Nephron progenitor cell (in vitro differentiated cells): ENCODE results near the gene RAP1GAP2.

ENCODE experiments used
- DNase-seq: peaks from one replicate; pipeline ENCODE4 v3.0.0; 2021
- H3K27ac Mint-ChIP-seq: 2 replicates; pipeline ENCODE4 v1.8.0; 2021; ENCODE audit warnings: mild to moderate bottlenecking, moderate library complexity, mixed read lengths
- H3K27me3 Mint-ChIP-seq: 2 replicates; pipeline ENCODE4 v1.8.0; 2021; ENCODE audit warnings: mild to moderate bottlenecking, low read depth, mixed read lengths; ENCODE audit not compliant: poor library complexity
- H3K36me3 Mint-ChIP-seq: 2 replicates; pipeline ENCODE4 v1.8.0; 2021; ENCODE audit warnings: low read depth, mixed read lengths
- H3K4me1 Mint-ChIP-seq: 2 replicates; pipeline ENCODE4 v1.8.0; 2021; ENCODE audit warnings: mixed read lengths
- H3K4me3 Mint-ChIP-seq: 2 replicates; pipeline ENCODE4 v1.8.0; 2021; ENCODE audit warnings: mild to moderate bottlenecking, moderate library complexity, mixed read lengths
- H3K9me3 Mint-ChIP-seq: 2 replicates; pipeline ENCODE4 v1.8.0; 2021; ENCODE audit warnings: mild to moderate bottlenecking, moderate library complexity, mixed read lengths
- TF ChIP-seq, protein P1 (sequence below): fragments of 200-600 bp; sonication (generic); IDR thresholded peaks from 2 replicates; pipeline ENCODE4 v1.5.0; 2021; ENCODE audit warnings: antibody characterized with exemption

RAP1GAP2 gene

DNA sequence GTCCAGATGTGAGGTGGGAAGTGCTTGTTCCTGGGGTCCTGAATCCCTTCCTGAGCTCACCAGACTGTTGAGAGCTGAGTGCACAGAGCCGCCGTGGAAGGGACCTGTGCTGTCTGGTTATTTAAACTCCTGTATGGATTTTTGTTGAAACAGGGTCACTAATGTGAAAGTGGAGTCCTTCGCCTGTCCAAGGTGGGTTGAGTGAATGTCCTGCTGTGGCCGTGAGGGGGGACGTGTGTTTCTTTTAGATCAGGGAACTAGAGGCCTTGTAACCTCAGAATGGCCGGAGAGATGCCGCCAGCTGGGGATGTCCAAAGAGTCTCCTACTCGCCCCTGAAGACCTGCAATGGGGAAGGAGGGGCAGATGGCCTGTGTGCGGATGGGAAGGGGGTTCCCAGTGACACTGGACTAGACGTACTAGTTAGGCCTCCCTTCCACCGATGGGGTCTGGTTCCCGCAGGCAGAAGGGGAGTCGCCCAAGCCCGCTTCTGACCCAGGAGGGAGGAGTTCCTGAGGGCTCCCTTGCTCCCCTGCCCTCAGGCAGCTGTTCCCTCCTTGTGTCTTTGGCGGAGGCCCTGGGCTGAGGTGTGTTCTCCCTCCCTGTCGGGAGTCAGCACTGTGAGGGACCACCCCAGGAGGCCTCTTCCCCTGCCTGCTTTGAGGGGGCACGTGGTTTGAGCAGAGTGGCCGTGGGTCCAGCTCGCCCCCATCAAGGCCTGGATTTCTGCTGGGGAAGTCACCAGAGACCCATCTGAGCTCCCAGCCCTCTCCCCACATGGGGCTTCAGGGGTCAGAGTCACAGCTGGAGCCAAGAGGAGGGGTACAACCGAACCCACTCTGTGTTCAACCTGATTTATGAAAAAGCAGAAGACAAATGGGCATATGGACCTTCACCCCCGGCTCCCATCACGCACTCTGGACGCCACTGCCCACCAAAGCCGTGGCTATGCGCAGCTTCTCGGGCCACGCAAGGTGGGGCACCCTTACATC lies 236.3 kb downstream of the RAP1GAP2 start:
- no peaks in the 10 kb centered on the region for H3K36me3 Mint-ChIP-seq
- H3K27ac Mint-ChIP-seq, result no peak overlapping the region
- H3K27me3 Mint-ChIP-seq, result peaks cover 9% of the 10 kb centered on the region
- H3K4me1 Mint-ChIP-seq, result peaks cover 26% of the 10 kb centered on the region
- no peak for DNase-seq
- H3K9me3 Mint-ChIP-seq, result no peaks in the 10 kb centered on the region
- TF ChIP-seq, protein P1, sequence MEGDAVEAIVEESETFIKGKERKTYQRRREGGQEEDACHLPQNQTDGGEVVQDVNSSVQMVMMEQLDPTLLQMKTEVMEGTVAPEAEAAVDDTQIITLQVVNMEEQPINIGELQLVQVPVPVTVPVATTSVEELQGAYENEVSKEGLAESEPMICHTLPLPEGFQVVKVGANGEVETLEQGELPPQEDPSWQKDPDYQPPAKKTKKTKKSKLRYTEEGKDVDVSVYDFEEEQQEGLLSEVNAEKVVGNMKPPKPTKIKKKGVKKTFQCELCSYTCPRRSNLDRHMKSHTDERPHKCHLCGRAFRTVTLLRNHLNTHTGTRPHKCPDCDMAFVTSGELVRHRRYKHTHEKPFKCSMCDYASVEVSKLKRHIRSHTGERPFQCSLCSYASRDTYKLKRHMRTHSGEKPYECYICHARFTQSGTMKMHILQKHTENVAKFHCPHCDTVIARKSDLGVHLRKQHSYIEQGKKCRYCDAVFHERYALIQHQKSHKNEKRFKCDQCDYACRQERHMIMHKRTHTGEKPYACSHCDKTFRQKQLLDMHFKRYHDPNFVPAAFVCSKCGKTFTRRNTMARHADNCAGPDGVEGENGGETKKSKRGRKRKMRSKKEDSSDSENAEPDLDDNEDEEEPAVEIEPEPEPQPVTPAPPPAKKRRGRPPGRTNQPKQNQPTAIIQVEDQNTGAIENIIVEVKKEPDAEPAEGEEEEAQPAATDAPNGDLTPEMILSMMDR, result no peak
- no peak overlapping the region for H3K4me3 Mint-ChIP-seq

DNA sequence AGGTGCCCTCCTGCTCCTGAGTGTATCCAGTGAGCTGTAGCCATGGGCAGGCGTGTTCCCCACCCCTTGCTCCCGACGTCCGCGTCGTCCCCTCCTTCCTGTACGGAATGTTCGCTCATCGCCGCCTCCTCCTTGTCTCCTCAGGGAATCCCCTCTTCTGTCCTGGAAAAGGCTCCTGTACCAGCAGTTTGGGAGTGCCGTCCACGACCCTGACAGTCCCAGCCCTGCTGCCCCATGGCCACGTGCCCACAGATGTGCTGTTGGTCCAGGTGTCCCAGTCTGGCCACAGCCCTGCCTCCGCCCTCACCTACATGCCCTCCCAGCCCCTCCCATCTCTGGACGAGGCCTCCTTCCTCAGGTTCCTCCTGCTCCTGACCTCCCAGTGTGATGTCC lies 237.0 kb downstream of the RAP1GAP2 start:
- Mint-ChIP-seq H3K36me3 (no peaks in the 10 kb centered on the region), H3K9me3 (no peaks in the 10 kb centered on the region), H3K27me3 (peaks cover 9% of the 10 kb centered on the region), H3K4me1 (peaks cover 20% of the 10 kb centered on the region), H3K4me3 (no peak overlapping the region), H3K27ac (peak overlapping the region; percentile 59)
- DNase-seq, result no peak
- TF ChIP-seq, protein P1, result no peak

DNA sequence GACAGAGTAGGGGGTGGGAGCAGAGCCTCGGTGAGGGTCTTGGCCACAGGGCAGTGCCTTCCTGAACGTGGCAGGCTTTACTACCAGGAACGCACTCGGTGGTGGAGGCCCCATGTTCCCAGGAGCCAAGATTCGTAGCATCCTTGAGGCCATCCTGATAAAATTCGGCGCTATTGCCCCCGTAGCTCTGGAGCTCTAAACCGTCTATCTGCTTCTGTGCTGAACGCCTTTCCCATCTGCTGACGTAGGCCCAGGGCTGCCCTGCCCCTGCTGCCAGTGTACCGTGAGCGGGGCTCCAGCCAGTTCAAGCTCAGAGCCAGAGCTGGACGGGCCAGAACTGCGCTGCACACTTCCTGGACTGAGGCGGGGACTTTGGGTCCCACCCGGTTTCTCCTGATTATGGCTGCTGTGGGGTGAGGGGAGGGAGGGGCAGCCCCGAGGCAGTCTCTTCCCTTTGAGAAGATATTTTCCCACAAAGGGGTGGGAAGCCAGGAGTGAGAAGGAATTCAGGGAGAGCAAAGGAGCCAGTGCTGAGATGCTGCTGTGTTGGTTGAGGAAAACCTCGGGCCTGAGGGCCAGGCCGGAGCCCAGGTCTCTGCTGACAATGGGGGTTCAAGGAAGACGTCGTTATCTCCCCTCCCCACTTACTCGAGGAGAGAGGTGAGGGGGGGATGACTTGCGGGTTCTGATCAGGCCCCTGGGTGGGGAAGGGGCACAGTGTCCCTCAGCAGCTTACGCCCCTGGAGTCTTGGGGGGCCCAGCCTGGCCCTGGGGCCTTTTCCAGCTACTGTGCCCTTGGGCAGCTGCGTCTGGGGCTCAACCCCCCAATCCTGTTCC lies 237.7 kb downstream of the RAP1GAP2 start:
- DNase-seq, result no peak
- H3K4me3 Mint-ChIP-seq, result no peak overlapping the region
- H3K9me3 Mint-ChIP-seq, result no peaks in the 10 kb centered on the region
- no peaks in the 10 kb centered on the region for H3K36me3 Mint-ChIP-seq
- peaks cover 9% of the 10 kb centered on the region for H3K27me3 Mint-ChIP-seq
- TF ChIP-seq, protein P1, result no peak
- peaks cover 20% of the 10 kb centered on the region for H3K4me1 Mint-ChIP-seq
- peak overlapping the region; percentile 59 for H3K27ac Mint-ChIP-seq

DNA sequence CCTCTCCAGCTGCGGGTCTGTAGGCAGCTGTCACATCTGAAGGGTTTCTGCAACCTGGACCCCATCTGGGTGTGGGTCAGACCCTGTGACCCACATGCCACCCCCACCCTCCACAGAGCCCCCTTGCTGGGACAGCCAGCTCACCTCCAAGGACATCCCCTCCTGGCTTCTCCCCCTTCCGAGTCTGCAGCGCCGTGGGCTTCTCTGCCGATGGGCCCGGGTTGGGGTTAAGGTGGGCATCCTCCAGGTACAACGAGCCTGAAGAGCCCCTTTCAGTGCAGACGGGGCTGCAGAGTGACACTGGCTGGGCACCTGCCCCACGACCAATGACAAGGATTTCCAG lies 238.3 kb downstream of the RAP1GAP2 start:
- no peak for DNase-seq
- Mint-ChIP-seq H3K9me3 (no peaks in the 10 kb centered on the region), H3K4me1 (peaks cover 18% of the 10 kb centered on the region), H3K36me3 (no peaks in the 10 kb centered on the region), H3K27ac (no peak overlapping the region), H3K27me3 (peaks cover 10% of the 10 kb centered on the region), H3K4me3 (no peak overlapping the region)
- TF ChIP-seq, protein P1, result no peak

DNA sequence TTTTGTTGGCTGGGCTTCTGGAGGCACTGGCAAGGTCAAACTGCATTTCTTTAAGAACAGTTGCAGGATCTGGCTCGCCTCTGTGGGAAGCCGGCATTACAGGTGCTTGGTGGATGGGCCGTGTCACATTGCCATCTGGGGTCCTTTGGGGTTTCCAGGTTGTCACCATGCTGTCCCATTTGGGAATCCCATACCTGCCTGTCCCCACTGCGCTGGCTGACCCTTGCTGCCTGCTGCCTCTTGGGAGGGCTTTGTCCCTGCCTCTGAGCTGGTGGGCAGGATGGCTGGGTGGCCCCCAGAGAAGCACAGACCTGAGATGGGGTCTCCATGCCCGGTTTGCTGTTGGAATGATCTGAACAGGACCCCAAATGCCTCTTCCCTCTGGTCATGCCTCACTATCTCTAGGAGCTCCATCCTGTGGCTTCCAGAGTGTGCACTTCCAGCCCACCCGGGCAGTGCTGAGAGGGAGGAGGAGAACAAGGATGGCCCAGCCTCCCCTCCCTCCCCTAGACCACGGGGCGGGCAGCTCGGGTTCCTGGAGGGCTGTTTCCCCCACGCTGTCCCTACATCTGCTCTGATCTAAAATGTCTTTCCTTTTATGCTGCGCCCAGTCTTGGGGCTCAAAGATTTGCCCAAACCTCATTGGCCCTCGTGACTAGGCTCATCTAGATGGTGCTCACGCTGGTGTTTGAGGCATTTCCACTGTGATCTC lies 239.2 kb downstream of the RAP1GAP2 start:
- Mint-ChIP-seq H3K4me3 (no peak overlapping the region), H3K27ac (no peak overlapping the region), H3K9me3 (no peaks in the 10 kb centered on the region), H3K36me3 (no peaks in the 10 kb centered on the region), H3K4me1 (peaks cover 18% of the 10 kb centered on the region), H3K27me3 (peaks cover 12% of the 10 kb centered on the region)
- no peak for DNase-seq
- TF ChIP-seq, protein P1, result no peak
